Fibroblast of skin of abdomen (primary cell): ENCODE measurements around the gene PHAF1. TPM values are rescaled to one million over a fixed set of nuclear protein-coding genes. Genes with fewer than 3 reads are reported as not detected.

Experiments
- DNase-seq: peaks from one replicate; pipeline ENCODE4 v3.0.0-alpha.2; 2013
- polyA plus RNA-seq, 2 experiments: library from polyadenylated mRNA; unstranded; fragments of 120-200 nt; gene quantifications; one replicate each; pipeline ENCODE4 v1.2.1, GENCODE V29; 2013; ENCODE audit not compliant: insufficient read length in 2 of 2

The PHAF1 gene
- 13.9 TPM for polyA plus RNA-seq (2013, experiment 1 of 2; ENCODE audit: insufficient read length)
- polyA plus RNA-seq (2013, experiment 2 of 2; ENCODE audit: insufficient read length), result 15.8 TPM

DNA sequence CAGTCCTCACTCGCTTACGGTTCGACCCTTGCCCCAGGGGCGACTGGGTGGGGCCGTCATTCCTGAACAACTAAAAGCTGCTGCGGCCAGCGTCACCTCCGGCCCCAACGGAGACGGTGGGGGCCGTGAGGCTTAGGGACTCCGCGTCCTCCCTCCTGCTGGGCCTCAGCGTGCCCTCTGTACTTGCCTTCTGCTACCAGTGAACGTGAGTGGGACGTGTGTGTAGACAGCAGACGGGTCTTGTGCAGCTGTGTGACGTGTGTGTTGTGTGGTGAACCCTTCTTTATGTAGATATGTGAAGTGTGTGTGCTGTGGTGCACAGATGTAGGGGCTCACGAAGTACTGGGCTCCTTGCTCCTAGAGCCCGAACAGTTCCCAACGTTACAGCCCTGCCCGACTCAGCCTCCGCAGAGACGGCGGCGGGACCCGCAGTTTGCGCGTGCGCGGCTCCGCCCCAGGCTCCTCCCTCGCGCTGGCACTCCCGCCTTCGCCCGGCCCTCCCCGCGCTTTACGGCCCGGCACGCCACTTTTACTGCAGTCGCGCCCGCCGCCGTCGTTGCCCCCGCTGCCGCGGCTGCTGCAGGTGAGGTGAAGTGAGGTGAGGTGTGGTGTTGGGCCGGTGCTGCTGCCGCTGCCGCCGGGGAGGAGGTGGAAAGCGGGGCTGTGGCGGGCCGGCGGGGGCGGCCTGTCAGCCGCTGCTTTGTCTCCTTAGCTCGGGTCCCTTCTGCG lies at the start of gene PHAF1:
TSS of gene PHAF1 (plus strand) at position 535 of the 729 bp plus-strand sequence. CDS start 235 bp downstream, outside the sequence.
- DNase-seq, result peak; percentile 87

DNA sequence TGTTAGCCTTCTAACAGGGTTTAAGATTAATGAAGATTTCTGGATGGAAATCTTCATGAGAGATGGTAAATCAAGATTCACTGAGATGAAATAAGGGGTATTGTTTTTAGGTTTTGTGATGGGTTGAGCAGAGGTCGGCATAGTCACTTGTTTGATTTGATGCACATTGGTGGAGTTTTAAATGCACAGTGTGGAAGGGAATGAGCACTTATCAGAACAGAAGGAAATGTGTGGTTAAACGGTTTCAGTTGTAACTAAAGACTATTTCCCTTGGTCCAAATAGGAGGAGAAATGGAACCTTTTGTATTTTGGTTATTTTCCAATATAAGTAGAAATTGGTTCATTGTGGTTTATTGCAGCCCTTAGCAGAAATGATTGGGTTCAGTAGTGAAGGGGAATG lies 46.7 kb upstream of the PHAF1 start:
- DNase-seq, result no peak

GRCh38 chr16:67068212-67068753 lies 41.5 kb upstream of the PHAF1 start:
- no peak for DNase-seq

- DNase-seq, result no peak
Observed at GRCh38 chr16:67071476-67072048, 38.2 kb upstream of the PHAF1 start.

DNA sequence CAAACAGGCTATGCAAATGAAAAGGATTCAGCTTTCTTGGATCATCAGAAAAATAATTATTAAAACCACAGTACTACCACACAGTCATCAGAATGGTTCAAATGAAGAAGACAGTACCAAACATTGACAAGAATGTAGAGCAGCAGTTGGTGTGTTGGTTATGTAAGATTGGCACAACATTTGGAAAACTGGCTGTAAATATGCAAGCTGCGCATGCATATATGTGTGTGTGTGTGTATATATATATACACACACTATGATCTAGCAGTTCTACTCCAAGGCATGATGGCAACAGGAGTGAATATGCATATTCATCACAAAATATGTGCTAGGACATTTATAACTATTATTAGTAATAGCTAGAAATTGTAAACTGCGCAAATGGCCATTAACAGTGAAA lies 34.4 kb upstream of the PHAF1 start:
- no peak for DNase-seq

- DNase-seq, result no peak
Observed at GRCh38 chr16:67077871-67078270, 31.9 kb upstream of the PHAF1 start.

DNA sequence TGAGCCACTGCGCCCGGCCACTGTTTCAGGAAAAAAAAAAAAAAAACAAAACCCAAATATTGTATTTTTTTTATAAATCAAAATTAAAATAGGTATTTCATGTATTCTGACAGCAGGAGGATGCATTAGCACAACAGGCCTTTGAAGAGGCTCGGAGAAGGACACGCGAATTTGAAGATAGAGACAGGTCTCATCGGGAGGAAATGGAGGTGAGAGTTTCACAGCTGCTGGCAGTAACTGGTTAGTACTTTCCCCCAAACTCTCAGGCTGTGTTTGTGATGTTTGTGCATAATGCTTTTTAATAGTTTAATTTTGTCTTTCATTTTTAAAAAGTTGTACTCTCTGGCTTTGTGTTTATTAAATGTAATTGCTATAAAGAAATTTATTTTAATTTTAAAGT lies 27.6 kb upstream of the PHAF1 start:
- DNase-seq, result no peak

GRCh38 chr16:67082891-67083290 lies 26.9 kb upstream of the PHAF1 start:
- DNase-seq, result no peak

GRCh38 chr16:67084345-67085028 lies 25.3 kb upstream of the PHAF1 start:
- peak; percentile 9 for DNase-seq

DNA sequence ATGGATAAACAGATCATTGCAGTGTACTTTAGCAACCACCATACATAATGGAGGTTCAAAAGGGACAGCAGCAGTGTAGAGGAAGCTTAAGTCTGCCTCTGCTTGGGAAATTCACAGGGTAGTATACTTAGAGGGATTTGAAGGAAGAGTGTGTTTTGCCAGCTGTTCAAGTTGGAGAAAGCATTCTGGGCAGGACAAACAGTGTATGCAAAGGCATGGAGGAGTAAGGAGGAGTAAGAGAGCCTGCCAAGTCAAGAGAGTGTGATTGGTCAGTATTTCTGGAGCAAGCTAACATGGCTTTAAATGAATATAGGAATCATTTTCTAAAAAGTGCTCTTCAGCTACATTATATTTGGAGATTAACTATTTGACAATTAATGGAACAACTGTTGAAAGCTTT lies 22.9 kb upstream of the PHAF1 start:
- no peak for DNase-seq

DNA sequence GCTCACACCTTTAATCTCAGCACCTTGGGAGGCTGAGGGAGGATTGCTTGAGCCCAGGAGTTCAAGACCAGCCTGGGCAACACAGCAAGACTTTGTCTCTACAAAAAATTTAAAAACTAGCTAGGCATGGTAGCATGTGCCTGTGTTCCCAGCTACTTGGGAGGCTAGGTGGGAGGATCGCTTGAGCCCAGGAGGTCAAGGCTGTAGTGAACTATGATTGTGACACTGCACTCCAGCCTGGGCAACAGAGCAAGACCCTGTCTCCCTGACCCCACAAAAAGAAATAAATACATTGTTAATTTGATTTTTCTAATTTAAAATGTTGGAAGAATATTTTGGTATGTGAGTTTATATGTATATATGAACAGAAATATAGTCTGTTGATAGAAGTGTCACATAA lies 22.4 kb upstream of the PHAF1 start:
- DNase-seq, result no peak

GRCh38 chr16:67087803-67088202 lies 21.9 kb upstream of the PHAF1 start:
- no peak for DNase-seq

DNA sequence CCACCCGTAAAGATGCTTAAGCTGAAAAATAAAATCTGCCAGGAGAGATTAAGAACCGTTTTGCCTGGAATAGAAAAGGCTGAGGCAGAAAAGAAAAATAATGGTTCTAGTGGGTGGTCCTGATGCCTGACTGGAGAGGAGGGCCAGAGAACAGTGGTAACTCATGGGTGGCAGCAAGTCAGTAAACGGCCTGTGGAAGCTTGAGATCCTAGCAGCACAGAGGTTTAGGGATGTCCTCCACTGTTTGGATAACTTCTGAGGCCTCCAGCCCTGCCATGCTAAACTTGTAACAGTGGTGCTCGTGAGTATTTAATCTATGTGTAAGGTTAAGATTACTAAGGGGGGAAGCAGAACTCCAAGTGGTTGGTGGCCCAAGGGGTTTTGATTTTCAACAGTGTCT lies 21.2 kb upstream of the PHAF1 start:
- no peak for DNase-seq

- DNase-seq, result no peak
Observed at GRCh38 chr16:67089101-67089500, 20.6 kb upstream of the PHAF1 start.

GRCh38 chr16:67091906-67092566 lies 17.7 kb upstream of the PHAF1 start:
- DNase-seq, result peak; percentile 91

- DNase-seq, result no peak
Observed at GRCh38 chr16:67093098-67093726, 16.5 kb upstream of the PHAF1 start.

DNA sequence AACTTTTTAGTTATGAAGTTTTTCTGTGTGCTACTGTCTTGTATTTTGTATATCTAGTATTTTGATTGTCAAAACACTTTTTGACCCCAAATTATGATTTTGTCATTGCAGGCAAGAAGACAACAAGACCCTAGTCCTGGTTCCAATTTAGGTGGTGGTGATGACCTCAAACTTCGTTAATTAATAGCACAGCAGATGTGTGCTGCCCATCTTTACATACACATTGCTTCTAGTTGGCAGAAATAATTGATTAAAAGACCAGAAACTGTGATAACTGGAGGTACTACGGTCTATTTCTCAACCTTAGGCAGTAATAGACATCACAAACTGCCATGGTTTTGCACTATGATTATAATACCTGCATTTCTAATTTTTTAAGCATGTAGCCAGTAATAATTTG lies 11.1 kb upstream of the PHAF1 start:
- no peak for DNase-seq

DNA sequence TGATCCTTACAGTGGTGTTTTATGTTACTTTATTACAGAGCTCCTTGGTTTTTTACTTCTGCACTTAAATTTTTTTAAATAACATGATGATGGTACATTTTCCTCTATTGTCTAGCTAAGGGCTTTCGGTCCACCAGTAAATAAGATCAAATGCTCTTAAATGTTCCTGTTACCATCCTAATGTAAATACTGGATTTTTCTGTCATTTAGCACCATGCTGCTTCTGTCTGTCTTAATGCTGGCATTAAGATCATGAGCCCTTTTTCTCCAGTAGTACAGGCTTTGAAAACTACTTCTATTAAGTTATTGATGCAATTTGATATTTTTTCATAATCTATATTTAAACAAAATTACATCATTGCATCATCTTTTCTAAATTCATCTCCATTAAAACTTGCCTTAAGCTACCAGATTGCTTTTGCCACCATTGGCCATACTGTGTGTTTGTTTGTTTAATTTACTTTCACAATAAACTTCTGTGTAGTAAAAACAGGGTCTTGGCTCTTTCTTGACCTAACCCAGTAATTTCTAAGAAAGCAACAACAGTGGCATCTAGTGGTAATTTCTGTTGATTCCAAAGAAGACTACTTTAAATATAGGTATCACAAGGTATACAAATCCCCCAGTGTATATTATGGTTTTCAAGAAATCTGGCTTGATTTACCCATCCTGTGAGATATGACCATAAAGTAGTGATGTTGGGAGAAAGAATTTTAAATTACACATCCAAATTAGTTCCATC lies 9.0 kb upstream of the PHAF1 start:
- no peak for DNase-seq

DNA sequence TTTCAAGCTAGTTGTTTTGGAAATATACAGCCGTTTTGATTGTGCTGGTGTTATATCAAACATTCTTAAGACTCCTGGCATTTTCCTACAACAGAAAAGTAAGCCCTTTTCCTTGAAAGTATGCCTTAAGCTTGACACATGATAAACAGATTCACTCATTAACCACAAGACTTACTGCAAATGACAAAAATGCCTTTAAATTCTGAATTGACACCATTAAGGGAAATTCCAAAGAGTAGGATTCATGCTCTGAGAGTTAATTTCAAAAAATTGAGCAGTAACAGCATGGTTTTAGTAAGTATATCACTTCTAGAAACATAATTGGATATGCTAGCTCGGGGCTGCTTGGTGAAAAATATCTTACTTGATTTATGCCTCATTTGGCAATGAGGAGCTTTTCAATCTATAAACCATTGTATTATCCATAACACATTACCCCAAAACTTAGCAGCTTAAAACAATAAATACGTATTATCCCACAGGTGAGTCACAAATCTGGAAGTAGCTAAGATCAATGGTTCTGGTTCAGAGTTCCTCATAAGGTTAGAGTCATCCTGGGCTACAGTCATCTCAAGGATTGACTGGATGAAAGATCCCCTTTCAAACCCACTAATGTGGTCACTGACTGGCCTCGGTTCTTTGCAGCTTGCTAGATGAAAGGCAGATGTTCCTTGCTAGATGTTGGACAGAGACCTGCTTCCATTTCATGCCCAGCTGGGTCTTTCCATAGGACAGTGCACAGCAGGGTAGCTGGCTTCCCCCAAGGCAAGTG lies 8.2 kb upstream of the PHAF1 start:
- DNase-seq, result peak; percentile 91

DNA sequence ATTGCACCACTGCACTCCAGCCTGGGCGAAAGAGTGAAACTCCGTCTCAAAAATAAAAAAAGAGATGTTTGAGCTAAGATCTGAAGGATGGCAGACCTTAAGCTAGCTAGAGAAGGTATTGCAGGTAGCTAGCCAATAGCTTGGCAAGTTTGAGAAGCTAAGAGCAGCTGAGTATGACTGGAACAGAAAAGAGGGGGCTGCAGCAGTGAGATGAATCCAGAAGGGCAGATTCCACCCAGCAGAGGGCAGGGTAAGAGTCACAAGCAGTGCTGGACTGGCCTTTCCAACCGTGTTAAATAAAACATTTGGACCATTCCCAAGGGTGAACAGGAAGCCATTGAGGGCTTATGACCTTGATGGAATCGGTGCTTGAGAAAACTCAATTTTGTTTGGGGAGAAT lies 5.7 kb upstream of the PHAF1 start:
- DNase-seq, result peak; percentile 32

- no peak for DNase-seq
Observed at GRCh38 chr16:67104845-67105244, 4.9 kb upstream of the PHAF1 start.
